Stromal cell of bone marrow (primary cell): Measurements from ENCODE around the gene GLI3.

ENCODE experiments used
- DNase-seq: peaks from one replicate; pipeline ENCODE4 v3.0.0-alpha.2; 2012; ENCODE audit warnings: low read depth

Gene GLI3

DNA sequence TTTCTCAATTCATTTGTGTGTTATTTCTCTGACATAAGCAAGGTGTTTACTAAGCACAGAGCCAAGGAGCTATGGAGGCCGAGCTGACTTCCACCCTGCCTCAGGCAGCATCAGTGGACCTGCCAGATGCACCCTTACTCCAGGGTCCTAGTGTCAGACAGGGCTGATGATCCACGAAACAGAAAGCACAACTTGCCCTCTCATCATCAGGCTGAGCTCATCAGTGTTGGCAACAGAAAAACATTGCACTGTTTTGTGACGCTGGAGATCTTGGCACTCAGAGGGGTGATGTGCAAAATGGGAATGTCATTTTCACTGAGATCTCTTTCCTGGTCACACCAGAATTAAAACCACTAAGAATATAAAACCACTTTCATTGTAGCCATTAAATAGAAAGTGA is 201.8 kb downstream of the GLI3 start:
- DNase-seq: peak; percentile 39

DNA sequence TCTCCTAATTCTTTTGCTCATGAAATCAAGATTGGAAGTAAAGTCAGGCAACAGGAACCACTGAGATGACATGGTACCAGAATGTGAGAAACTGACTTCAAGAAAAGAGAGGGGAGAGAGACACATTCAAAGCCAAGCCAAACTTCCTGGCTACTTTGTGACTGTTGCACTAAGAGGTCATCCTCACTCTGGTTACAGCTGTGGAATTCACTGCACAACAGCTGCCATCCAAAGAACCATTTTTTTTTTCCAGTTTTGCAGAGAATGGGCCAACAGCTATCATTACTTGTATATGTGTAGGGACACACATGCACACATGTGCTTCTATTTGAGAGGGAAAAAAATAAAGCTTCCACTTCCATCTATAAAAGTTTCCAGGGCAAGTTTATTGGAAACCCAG is 203.5 kb downstream of the GLI3 start:
- DNase-seq: no peak

DNA sequence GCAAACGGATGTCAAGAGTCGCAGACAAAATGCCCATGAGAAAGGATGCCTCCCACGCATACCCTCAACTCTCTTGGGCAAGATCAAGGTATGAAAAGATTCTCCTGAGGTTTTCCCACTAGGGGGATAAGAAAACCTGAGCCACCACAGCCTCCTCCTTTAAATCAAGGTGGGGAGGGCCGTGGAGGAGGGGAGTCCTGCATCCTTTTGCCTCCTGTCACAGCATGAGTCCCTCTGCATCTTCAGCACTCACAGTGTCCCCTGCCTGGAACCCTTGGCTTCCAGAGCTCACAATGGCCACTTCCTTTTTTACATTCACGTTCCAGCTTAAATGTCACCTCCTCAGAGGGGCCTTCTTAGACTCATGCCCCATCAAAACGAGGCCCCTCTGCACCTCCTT is 207.6 kb downstream of the GLI3 start:
- no peak for DNase-seq

DNA sequence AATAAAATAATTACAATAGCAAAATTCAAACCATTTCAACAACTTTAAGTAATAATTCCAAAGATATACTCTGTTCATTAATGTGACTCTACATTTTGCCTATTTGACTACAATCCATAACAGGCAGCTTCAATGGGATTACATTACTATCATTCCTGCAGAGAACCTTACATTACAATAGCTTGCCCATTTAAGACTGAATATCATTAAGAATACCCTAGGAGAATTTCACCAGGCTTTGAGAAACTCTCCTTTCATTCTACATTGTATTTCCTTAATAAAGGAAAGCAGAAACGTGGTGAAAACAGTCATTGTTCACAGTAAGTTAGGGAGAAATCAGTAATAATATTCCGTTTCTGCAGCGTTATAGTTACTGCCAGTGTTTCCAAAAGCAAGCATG is 209.5 kb downstream of the GLI3 start:
- DNase-seq: no peak

DNA sequence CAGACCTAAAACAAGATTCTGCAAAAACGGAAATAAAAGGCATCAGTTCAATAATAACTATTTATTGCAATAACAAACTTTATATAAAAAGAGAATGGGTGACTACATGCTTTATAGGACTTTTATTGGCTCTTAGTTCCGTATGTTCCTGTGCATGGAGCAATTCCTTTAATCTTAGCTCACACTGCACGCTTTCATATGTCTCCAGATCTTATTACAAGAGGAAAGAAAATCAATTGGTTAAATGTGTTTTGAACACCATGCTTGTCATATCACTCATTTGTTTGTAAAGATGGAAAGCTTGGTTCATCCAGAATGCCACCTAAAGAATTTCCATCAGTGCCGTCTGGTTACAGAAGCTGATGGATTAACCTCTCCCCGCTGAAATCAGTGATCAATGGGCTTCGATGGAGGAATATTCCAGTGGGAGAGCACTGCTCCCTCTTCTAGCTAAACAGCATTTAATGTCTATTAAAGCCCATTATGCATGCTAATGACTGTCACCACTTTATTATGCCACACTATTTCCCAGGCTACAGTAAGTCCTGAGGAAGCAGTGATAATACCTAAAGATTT is 210.3 kb downstream of the GLI3 start:
- no peak for DNase-seq

DNA sequence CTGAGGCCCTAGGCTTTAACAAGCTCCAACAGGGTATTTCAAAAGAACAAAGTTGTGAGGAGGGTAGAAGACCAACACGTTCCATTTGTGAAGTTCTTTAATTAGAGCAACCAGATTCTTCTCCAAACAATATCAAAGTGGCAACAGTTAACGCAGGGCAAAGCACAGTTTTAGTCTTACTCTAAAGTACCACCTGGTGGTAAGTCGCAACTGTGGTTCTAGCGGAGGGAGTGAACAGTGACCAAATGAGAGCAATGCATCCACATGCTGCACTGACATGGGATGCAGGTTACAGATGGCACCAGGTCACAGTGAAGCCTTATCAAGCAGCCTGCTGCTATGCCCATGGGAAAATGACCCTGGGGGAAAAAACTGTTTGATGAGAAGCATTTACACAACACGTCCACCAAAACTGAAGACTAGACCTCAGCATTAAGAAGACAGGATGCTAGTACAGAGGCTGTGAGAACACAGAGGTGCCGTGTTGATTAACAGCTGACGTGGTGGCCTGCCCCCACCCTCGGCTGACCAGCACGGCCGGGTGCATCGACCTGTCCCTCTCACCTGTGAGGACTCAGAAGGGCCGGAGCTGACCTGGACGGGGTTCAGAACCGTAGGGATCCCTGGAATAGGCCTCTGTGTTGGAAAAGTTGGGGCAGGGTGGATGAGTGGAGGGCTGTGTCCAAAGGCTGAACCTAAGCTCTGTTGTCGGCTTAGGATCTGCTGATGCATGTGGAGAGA is 211.2 kb downstream of the GLI3 start:
- no peak for DNase-seq

DNA sequence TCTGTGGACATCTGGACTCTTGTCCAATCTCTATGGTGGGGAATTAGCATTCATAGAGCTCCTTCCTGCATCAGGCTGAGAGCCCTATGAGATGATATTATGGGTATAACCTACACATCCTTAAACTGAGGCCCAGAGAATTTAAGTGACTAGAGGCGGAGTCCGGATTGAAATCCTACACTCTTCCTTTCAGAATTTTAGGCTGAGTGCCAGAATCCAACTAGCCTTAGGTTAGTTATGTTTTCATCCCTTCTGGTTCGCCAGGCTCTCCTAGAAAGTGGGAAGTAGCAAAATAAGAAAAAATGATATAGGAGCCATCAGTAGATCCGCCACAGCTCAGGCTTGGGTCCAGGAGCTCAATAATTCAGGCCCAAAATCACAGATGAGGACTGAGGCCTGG is 212.5 kb downstream of the GLI3 start:
- no peak for DNase-seq

DNA sequence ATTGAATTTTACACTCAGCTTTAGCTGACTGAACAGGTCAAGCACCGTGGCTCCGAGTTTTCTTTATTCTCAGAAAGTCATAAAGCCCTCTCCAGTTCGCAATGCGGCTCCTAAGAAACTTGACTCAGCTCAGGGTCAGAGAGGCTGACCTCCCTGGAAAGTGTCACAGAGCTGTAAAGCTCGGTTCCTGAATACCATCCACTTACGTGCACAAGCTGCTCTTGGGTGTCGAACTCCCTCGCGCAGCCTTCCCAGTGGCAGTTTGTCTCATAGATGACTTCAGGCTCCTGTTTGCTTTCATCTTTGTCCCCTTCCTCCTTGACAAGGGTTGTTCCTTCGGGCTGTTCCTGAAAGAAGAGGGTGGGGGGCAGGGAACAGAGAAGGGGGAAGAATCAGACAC is 213.7 kb downstream of the GLI3 start:
- DNase-seq: no peak

DNA sequence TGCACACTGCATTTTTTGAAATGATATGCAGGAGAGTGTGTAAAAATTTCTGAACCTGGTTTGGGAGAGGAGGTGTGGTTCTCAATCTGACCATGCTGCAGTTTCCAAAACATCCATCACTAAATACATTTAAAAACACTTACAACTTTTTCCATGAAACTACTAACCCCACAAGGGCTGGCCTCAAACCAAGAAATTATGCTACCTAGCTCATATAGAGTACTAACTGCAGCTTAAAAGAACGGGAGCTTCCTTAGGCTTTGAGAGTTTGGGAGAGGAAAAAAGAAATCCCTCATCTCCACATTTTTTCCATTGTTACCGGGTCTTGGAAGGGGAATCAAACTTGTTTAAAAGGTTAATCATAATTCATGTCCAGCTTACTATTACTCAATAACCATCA is 214.2 kb downstream of the GLI3 start:
- no peak for DNase-seq

DNA sequence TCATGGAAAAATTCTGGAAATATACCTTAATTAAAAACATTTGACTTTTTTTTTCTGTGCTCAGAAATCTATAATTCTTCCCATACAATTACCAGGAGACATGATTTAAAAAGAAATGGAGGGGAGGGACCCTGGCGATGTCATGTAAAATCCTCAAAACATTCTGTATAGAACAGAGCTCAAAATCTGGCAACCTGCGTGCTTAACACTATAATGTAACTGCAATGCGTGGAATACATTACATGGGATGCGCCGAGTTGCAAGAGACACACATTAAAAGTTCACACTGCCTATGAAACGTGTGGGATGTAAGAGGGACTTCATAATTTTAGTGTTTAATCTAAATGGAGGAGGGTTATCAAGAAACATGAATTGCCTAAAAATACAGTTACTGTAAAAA is 215.0 kb downstream of the GLI3 start:
- DNase-seq: no peak

DNA sequence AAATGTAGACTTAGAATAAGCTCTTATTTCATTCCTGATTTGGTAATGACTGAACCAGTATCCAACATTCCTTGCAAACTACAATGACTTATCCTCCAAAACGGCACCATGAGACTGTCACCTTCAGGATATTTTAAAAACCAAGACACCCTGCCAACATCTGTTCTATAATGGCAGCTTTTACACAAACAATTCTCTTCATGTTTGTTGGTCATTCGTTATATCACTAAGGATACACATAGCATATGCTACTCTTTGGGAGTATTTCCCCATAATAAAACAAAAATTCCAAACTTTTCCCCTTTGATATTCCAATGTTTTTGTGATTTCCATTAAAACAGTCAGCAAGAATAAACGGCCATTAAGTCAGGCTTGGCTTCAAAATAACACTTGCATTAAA is 215.4 kb downstream of the GLI3 start:
- no peak for DNase-seq

DNA sequence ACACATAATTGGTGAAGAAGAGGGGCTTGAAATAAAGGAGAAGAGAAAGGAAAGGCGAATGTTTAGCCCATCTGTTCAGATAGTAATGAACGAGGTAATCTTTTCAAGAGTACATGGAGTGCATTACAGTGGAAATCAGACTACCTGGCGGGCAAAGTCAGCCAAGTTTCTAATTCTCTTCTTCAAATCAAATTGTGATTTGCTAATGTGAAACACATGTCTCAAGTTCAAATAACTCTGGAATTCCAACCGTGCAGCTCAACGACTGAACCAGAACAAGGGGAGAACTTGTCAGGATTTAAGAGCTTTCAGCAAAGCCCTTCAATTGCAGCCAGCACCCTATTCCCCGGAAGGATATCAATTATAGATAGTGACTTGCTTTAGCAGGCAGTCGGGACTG is 216.9 kb downstream of the GLI3 start:
- DNase-seq: no peak

DNA sequence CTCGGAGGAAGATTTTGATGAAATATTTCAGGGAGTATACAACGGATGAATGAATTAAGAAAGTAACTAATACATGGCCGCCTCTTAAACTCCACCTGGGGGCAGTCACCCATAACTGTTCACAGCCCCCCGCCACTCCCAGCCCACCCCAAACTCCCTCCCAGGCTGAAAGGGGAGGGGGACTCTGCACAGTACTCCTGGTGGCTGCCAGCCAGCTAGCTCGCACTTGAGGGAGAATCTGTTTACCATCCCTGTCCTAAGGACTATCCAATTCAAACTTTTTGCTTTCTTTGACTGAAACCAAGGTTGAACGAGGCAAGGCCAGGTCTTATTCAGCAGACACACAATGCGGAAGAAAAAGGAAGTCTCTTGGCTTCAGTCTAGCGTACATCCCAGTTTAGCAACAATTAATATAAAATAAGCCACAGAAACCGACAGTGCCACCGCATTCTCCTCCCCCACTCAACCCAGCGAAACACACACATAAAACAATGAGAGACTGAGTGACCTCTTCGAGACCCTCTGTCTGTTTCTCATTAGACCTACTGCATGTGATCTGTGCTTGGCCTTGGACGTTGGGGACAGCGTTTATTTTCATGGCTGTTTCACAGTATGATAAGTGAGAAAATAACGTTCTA is 219.5 kb downstream of the GLI3 start:
- DNase-seq: no peak

DNA sequence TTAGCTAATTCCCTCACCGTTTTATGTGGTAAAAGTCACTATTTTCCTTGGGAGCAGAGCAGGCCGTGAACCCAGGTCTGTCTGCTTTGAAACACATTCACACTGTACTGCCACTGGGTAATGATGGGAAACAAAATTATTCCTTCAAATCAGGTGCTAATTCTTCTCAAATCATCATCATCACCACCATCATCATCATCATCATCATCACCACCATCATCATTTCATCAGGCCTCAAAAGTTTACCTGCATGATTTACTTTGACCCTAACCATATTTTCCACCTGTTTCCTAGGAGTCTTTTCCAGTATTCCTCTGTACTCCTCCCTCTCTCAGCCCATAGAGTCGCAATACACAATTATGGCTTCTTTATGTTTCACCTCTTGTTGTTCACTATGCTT is 220.5 kb downstream of the GLI3 start:
- DNase-seq: no peak

DNA sequence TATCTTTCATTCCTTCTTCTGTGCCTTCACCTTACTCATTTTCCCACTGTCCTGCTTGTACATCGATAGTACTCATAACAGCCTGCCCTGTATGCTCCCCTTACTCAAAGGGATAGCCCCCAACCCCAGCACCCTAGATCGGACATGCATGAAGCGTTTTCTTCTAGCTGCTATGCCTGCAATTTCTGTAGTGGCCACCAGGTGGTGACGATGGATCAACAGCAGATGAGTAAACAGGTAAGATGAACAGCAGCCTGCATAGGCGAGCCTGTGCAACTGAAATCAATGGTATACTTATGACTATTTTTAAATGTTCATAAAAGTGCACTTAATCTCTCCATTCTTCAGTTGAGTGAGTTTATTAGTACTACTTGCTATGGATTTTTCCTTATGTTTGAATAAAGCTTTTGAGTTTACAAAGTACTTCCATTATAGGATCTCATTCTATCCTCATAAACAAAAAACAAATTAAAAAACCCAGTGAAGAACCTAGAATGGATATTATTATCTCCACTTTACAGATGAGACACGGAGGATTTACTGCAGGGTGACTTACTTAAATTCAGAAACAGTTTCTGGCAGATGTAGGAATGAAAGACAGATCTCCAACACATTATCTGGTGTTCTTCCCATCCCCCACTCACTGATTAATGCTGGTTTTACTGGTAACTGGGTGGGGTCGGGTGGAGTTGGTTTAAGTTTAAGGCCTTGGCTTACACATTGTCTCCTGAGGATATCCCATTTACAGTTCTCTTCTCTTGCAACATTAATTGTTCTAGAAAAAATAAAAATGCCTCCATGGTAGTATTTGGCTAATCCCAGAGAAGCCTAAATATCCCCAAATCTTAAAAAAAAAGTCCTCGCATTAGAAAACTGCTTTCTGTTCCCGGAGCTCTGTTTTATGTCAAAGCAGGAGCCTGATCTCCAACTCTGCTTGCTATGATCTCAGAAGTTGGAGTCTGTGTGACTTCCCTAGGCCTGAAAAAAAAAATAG is 222.1 kb downstream of the GLI3 start:
- peak; percentile 79 for DNase-seq

DNA sequence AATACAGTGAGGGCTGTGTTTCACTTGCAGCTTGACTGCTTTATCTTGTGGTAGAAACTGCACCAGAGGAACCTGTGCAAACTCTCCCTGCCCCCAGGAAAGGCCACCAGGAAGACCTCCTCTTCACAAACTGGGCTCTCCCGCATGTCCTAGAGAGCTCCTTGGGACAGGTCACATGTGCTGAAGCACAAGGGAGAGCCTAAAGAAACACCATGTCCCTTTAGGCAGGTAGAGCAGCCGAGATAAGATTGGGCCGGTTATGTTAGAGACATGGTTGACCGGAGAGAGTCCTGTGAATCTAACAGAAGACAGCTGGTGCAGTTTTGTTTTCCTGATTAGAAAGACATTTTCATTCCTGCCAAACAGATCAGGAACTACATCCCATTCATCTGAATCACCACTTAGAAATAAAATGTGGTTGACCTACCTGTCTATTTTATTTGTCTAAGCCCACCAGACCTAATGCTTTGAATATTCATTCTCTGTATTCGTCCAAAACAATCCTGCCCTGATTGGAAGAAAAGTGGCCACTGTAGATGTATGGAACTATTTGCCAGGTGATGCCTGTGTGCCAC is 224.1 kb downstream of the GLI3 start:
- DNase-seq: no peak

DNA sequence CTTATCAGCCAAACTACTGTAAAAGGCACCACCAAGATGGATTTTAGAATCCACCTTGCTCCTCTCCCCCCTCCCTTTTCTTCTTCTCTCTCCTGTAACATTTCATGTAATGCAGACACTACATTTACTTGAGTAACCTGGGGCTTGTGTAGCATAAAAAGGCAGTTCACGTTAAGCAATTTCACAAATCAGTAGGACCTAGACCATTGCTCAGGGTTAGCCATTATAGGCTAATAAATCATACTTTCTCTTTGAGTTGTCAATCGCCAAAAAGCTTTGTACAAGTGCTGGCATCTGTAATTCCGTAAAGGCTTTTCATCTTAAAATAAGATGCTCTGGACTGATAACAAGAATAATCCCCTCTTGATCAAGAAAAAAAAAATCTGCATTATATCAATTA is 224.7 kb downstream of the GLI3 start:
- DNase-seq: no peak

DNA sequence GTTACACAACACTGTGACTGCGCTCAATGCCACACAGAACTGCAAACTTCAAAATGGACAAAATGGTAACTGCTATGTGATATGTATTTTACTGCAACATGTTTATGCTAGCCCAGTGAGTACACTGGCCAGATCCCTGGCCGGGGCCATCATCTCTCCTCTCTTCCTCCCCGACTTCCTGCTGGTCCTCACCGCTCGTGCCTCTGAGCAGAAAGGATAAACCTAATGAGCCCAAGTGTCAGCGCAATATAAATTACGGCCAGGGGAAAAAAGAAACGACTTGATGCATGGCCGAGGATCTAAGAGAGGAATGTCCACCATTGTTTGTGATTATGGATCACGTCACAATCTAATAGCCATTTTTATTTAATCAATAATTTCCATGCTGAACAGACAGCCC is 225.2 kb downstream of the GLI3 start:
- no peak for DNase-seq

DNA sequence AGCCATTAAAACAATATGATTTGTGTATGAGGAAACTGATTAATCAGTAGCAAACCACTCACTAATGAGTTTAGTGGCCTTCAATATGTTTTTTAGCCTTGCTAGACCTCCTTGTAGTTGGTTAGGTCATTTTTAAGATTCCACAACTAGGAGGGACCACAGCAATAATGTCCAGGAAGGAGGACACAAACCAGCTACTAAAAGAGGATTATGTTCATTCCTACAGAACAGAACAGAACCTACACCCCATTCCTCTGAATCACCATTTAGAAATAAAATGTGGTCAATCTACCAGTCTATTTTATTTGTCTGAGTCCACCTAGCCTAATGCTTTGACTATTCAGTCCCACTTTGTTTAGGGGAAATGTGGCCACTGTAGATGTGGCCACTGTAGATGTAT is 226.3 kb downstream of the GLI3 start:
- no peak for DNase-seq

DNA sequence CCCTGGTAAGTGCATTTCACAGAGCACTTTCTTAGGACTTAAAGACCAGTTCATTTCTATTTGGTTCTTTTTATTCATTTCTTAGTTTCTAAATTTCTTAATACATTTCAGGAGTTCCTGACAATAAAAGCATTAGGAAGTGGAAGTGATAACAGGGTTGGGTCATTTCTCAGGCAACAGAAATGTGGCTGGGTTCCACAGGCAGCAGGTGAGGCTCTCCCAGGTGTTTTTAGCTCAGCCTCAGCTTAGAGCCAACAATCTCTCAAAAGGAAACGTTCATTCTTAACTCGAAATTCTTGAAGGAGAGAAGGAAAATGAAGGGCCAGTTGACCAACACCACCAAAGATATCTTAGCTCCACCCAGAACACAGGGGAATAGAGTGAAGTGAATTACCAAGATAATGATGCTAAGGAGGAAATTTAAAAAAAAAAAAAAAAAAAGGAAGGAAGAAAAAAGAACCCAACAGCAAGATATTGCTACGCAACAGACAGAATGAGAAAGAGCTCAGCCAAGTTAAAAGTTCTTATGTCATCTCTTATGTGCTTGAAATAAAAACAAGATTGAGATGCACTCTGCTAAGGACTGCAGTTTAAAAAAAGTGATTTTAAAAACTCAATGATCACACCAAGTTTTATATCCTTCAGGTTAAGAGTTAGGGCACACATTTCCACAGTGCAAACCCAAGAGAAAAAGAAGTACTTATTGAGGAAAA is 230.1 kb downstream of the GLI3 start:
- DNase-seq: no peak

DNA sequence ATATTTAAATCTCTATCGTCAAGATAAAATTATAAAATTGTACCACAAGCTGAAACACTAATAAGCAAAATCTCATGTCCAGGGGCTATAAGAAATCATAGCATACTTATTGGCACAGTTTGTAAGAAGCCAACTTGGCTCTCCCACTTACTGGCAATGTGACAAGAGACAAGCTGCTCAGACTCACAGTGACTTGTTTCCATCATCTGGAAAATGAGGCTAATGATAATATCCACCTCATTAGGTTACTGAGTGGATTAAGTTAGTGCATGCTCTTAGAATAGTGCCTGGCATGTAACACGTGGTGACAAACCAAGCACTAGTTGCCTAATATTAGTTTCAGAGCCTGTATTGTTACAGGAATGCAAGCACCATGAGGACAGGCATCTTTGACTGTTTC is 234.4 kb downstream of the GLI3 start:
- DNase-seq: no peak
